Pancreas (tissue), 10 donors: ENCODE measurements around the gene CLEC11A. TPM values are rescaled to one million over a fixed set of nuclear protein-coding genes. Genes with fewer than 3 reads are reported as not detected.

Experiments
- ATAC-seq, 4 donors: fragments of 200-7000 bp; cut with Tn5 transposase; one replicate each; pipeline versions ENCODE4 v1.8.0 to v1.9.1; 2020; ENCODE audit warnings: mild to moderate bottlenecking in 4 of 4, moderate library complexity in 4 of 4
- DNase-seq, 6 donors: peaks; one replicate each; pipeline ENCODE4 v3.0.0-alpha.2; 2020
- FAIRE-seq: peaks from 2 replicates; lab custom pipeline; 2012; peaks lifted over from hg19 to GRCh38; lab: Jason Lieb, UNC
- H3K27ac ChIP-seq, 4 donors: fragments of 200-600 bp; sonication (generic); 1 replicate in 3 of 4; 2 replicates in 1 of 4; pipeline versions ENCODE4 v1.5.0 to v1.8.0; 2020
- H3K27me3 ChIP-seq, 4 donors: fragments of 200-600 bp; one replicate each; pipeline ENCODE4 v1.8.0; 2021
- H3K36me3 ChIP-seq, 3 donors: fragments of 200-600 bp; sonication (generic) in 1 of 3; one replicate each; pipeline versions ENCODE4 v1.5.0 to v1.8.0; 2020 to 2021
- H3K4me1 ChIP-seq, 3 donors: fragments of 200-600 bp; one replicate each; pipeline ENCODE4 v1.8.0; 2021
- H3K4me3 ChIP-seq, 4 donors: fragments of 200-600 bp; sonication (generic) in 2 of 4; one replicate each; pipeline versions ENCODE4 v1.5.0 to v1.8.0; 2020 to 2021
- H3K9me3 ChIP-seq, 4 donors: fragments of 200-600 bp; one replicate each; pipeline ENCODE4 v1.8.0; 2021
- CTCF ChIP-seq, 4 donors: fragments of 200-600 bp; sonication (generic) in 3 of 4; IDR thresholded peaks; one replicate each; pipeline versions ENCODE4 v1.5.0 to v1.8.0; 2021; ENCODE audit warnings: antibody characterized with exemption in 4 of 4
- WGBS, 2 donors: extraction: QIAGEN DNeasy Blood & Tissue Kit; methylation state at CpG; one replicate each; pipeline ENCODE4 v1.1.7; 2013; 5-methylcytosine and 5-hydroxymethylcytosine counted together
- intact Hi-C, 3 donors: fragments of 100-400 bp; cut with DNase I; formaldehyde crosslinking; loops; one replicate each; pipeline versions ENCODE4 v1.11.1 to v1.14.2; 2022
- polyA plus RNA-seq, 2 donors: library from polyadenylated mRNA; stranded (reverse); fragments of 200-250 nt; gene quantifications; one replicate each; pipeline ENCODE4 v1.2.3, GENCODE V29; 2013
- total RNA-seq, 6 donors: library from RNA; stranded (reverse); fragmentation: NEBNext Ultra II Directional in 4 of 6; extraction: Animal tissue kit (Norgen Biotek cat#: 25700) in 4 of 6; gene quantifications; one replicate each; pipeline versions ENCODE4 v1.2.1 to v1.2.4, GENCODE V29; 2021 to 2023
- donor health status: healthy with polysubstance abuse.
- donor health status: DM: no; HTN: no; CAD: no; lungs with moderate emphysema.
- donor health status: DM: no; HTN: no; CAD: no.
- donor health status: control.
- donor health status: control.
- donor health status: Bipolar disorder and iron deficiency.
- donor health status: DM: yes; HTN: yes; CAD: no.
- donor health status: DM: no; HTN: no; CAD: no.
- donor health status: DM: no; HTN: no; CAD: no.
- donor health status: DM: yes; HTN: yes; CAD: no.

Gene CLEC11A
- total and polyA plus RNA-seq, 8 donors: 1.3 to 14.6 (median 4.1) TPM

DNA sequence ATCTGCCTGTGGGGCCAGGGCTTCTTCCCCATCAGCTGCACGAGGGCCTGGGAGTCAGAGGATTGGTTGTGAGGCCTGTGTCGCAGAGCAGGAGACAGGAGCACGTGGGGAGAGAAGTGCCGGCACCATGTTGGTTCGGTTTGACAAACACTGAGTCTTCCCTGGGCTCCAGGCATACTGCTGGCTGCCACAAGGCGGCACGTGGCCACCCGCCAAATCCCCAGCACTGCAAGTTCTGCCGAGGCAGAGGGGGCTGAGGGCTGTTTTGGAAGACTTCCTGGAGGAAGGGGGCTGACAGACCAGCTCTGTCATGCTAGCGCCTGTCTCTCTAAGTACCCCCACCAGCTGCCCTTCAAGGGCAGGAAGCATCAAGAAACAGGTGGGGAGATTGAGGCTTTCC is 13.1 kb upstream of the CLEC11A start:
- 27 to 33% methylated on average over 10 of the region's 10 CpGs for WGBS, 2 donors
- no peak for ATAC-seq
- no peak for DNase-seq
- no peak overlapping the region for H3K27ac ChIP-seq
- H3K4me1 ChIP-seq: no peaks in the 10 kb centered on the region
- H3K9me3 ChIP-seq: no peaks in the 10 kb centered on the region
- FAIRE-seq: no peak
- H3K27me3 ChIP-seq: no peaks in the 10 kb centered on the region
- intact Hi-C loops: no loop called here
- no peaks in the 10 kb centered on the region for H3K36me3 ChIP-seq
- H3K4me3 ChIP-seq: no peak overlapping the region
- TF ChIP-seq CTCF (IDR thresholded peaks at IDR 0.05): no peak

DNA sequence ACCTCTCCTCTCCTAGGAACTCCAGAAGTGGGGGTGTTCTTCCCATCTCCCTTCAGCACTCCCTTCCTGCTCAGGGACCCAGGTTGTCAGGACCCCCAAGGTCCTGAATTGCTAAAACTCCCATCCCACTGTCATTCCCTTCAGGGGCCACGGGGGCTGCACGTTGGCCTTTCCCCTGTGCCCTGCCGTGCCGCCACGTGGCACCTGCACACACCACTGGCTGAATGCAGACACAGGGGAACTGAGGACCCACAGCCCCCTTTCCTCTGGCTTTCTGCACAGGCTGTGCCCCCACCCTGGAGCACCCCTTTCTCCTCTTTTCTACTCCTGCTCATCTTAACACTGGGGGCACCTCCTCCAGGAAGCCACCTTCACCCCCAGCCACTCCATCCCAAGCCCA is 12.6 kb upstream of the CLEC11A start:
- Histone ChIP-seq H3K27me3 (no peaks in the 10 kb centered on the region), H3K4me1 (no peaks in the 10 kb centered on the region), H3K9me3 (no peaks in the 10 kb centered on the region), H3K27ac (no peak overlapping the region), H3K4me3 (no peak overlapping the region), H3K36me3 (no peaks in the 10 kb centered on the region)
- no peak for TF ChIP-seq CTCF (IDR thresholded peaks at IDR 0.05)
- intact Hi-C loops: no loop called here
- DNase-seq: no peak
- WGBS, 2 donors: 58 to 73% methylated on average over 5 of the region's 5 CpGs
- ATAC-seq: no peak
- no peak for FAIRE-seq

GRCh38 chr19:50711196-50711595 is 12.0 kb upstream of the CLEC11A start:
- intact Hi-C loops: no loop called here
- WGBS, 2 donors: 57 to 75% methylated on average over 10 to 11 of the region's 11 CpGs
- ATAC-seq: no peak

GRCh38 chr19:50711805-50712204 is 11.4 kb upstream of the CLEC11A start:
- no peaks in the 10 kb centered on the region for H3K4me1 ChIP-seq
- H3K9me3 ChIP-seq: no peaks in the 10 kb centered on the region
- ATAC-seq (no peak), FAIRE-seq (no peak), DNase-seq (no peak)
- H3K36me3 ChIP-seq: no peaks in the 10 kb centered on the region
- intact Hi-C loops: no loop called here
- H3K27ac ChIP-seq: no peak overlapping the region
- 35 to 46% methylated on average over 9 of the region's 9 CpGs for WGBS, 2 donors
- H3K4me3 ChIP-seq: no peak overlapping the region
- no peak for TF ChIP-seq CTCF (IDR thresholded peaks at IDR 0.05)
- H3K27me3 ChIP-seq: peaks cover 0 to 2% (median 0%) of the 10 kb centered on the region in 4 donors

More at GRCh38 chr19:50711196-50711595, 12.0 kb upstream of the CLEC11A start:
- no peak for DNase-seq
- Histone ChIP-seq H3K4me3 (no peak overlapping the region), H3K9me3 (no peaks in the 10 kb centered on the region), H3K4me1 (no peaks in the 10 kb centered on the region), H3K27ac (no peak overlapping the region), H3K36me3 (no peaks in the 10 kb centered on the region), H3K27me3 (no peaks in the 10 kb centered on the region)
- FAIRE-seq: no peak
- TF ChIP-seq CTCF (IDR thresholded peaks at IDR 0.05): no peak

- no peaks in the 10 kb centered on the region for H3K4me1 ChIP-seq
- H3K27ac ChIP-seq: no peak overlapping the region
- no peaks in the 10 kb centered on the region for H3K36me3 ChIP-seq
- H3K4me3 ChIP-seq: no peak overlapping the region
- 50 to 67% methylated on average over 6 of the region's 6 CpGs for WGBS, 2 donors
- no peak for DNase-seq
- ATAC-seq: no peak
- peaks cover 0 to 5% (median 0%) of the 10 kb centered on the region in 4 donors for H3K27me3 ChIP-seq
- TF ChIP-seq CTCF (IDR thresholded peaks at IDR 0.05): no peak
- FAIRE-seq: no peak
- no peaks in the 10 kb centered on the region for H3K9me3 ChIP-seq
- intact Hi-C loops: no loop called here
These were observed 10.3 kb upstream of the CLEC11A start for GRCh38 chr19:50712833-50713232.
